Measurements from ENCODE around the gene NME3. TPM values are rescaled to one million over a fixed set of nuclear protein-coding genes. Genes with fewer than 3 reads are reported as not detected.

The NME3 gene
- total and polyA plus RNA-seq, 2 donors (not counting 3 experiments of a cell fraction or from before 2014, with no cell fraction given) = 38.2 to 74.4 TPM

DNA sequence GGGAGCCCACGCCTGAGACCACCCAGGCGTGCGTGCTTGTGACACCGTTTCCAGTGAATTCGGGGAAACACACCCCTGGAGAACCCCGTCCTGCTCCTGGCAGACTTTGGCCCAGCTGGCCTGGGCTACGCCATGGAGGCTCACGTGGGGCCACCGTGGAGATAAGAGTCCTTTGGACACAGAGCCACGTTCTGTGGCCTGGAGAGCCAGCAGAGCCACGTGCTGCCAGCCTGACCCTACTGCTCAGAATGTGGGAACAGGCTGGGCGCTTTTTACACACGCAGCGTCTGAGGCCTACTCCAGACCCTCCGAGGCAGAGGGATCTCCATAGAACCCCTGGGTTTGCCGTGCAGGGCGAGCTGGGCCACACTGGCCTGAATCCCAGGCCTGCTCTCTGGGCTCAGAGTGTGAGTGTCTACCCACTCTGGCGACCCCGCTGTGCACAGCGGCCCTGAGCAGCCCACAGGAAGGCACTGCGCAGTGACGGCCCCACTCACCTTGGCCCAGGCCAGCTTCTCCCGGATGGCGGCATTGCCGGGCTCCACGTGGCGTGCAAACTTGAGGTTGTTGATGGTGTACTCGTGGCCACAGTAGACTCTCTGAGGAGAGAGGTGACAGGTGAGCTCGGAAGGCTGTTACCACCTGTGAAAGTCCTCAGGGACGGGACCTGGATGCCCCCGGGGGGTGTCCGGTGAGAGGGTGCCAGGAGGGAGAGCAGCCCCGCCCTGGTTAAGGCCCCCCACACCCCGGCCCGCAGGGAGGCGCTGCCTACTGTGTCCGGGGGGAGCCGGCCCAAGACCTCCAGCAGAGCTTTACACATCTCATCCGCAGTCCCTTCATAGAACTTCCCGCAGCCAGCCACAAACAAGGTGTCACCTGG is 45.3 kb upstream of the NME3 start:
- no peak overlapping the region for H3K4me2 ChIP-seq (ENCODE audit: insufficient read depth, low read length)
- FAIRE-seq = no peak
- dilution Hi-C loops (cut with MboI; ENCODE audit: extremely low pct_ligation_motif_present, low sequenced_read_pairs) = no loop called here

More for the DNA sequence above, 45.3 kb upstream of the NME3 start:
- no peaks in the 10 kb centered on the region for H3K79me2 ChIP-seq (ENCODE audit: control insufficient read depth, insufficient read depth, low read length)
- peaks cover 0 to 32% of the 10 kb centered on the region in 2 experiments for H3K36me3 ChIP-seq (ENCODE audit: control insufficient read depth in 2 of 2, extremely low read depth in 1 of 2, insufficient read depth in 2 of 2, low read length in 2 of 2)
- ChIA-PET POLR2A (no interaction called here), CTCF (no interaction called here)
- H2AFZ ChIP-seq (ENCODE audit: low read depth, low read length) = no peak overlapping the region
- intact Hi-C loops (cut with micrococcal nuclease) = no loop called here
- H3K9me3 ChIP-seq (replicated peaks; ENCODE audit: control insufficient read depth, insufficient read depth, low read length) = no peaks in the 10 kb centered on the region
- DNase-seq (ENCODE audit: low read depth, low spot score) = no peak
- H3K27me3 ChIP-seq (ENCODE audit: control insufficient read depth in 2 of 2, insufficient read depth in 2 of 2, low read length in 2 of 2) = no peaks in the 10 kb centered on the region
- no peaks in the 10 kb centered on the region for H3K4me1 ChIP-seq (ENCODE audit: control insufficient read depth, extremely low read depth, insufficient read depth, low read length)
- H3K9ac ChIP-seq (replicated peaks; ENCODE audit: extremely low read depth, insufficient read depth, low read length) = no peak overlapping the region
- no peak overlapping the region for H3K4me3 ChIP-seq (replicated peaks in 1 of 3; ENCODE audit: insufficient read depth in 1 of 3, low read depth in 1 of 3, low read length in 3 of 3)
- no peak overlapping the region for H3K27ac ChIP-seq (ENCODE audit: insufficient read depth, low read depth, low read length)
- BruUV-seq (replicated peaks) = no TSS peak
- no peaks in the 10 kb centered on the region for H4K20me1 ChIP-seq (replicated peaks; ENCODE audit: control insufficient read depth, extremely low read depth, insufficient read depth, low read length)
- TF ChIP-seq JUN (IDR thresholded peaks at IDR 0.05; ENCODE audit: borderline replicate concordance, insufficient read depth, insufficient read length, low read depth) (no peak), MYC (IDR thresholded peaks at IDR 0.05; ENCODE audit: low read depth, low read length) (no peak), POLR2AphosphoS5 (IDR thresholded peaks at IDR 0.05; ENCODE audit: insufficient read depth, low read depth, low read length) (no peak), FOS (IDR thresholded peaks at IDR 0.05; ENCODE audit: borderline replicate concordance, insufficient read depth, low read length) (no peak), POLR2A (IDR thresholded peaks at IDR 0.05; ENCODE audit: low read depth, low read length) (no peak), GATA2 (IDR thresholded peaks at IDR 0.05; ENCODE audit: insufficient read depth, insufficient read length, low read depth, low read length) (no peak), EZH2 (IDR thresholded peaks at IDR 0.05; ENCODE audit: borderline replicate concordance, low read depth, low read length, severe bottlenecking) (no peak)
- TF ChIP-seq, protein P1, sequence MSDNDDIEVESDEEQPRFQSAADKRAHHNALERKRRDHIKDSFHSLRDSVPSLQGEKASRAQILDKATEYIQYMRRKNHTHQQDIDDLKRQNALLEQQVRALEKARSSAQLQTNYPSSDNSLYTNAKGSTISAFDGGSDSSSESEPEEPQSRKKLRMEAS (IDR thresholded peaks at IDR 0.05; ENCODE audit: insufficient read depth, insufficient read length) = no peak
- TF ChIP-seq, protein P2, sequence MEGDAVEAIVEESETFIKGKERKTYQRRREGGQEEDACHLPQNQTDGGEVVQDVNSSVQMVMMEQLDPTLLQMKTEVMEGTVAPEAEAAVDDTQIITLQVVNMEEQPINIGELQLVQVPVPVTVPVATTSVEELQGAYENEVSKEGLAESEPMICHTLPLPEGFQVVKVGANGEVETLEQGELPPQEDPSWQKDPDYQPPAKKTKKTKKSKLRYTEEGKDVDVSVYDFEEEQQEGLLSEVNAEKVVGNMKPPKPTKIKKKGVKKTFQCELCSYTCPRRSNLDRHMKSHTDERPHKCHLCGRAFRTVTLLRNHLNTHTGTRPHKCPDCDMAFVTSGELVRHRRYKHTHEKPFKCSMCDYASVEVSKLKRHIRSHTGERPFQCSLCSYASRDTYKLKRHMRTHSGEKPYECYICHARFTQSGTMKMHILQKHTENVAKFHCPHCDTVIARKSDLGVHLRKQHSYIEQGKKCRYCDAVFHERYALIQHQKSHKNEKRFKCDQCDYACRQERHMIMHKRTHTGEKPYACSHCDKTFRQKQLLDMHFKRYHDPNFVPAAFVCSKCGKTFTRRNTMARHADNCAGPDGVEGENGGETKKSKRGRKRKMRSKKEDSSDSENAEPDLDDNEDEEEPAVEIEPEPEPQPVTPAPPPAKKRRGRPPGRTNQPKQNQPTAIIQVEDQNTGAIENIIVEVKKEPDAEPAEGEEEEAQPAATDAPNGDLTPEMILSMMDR (IDR thresholded peaks at IDR 0.05; ENCODE audit: extremely low read depth in 1 of 2, insufficient read depth in 1 of 2, low read depth in 1 of 2, low read length in 2 of 2) = no peak
- no peaks in the 10 kb centered on the region for H3K9me1 ChIP-seq (replicated peaks; ENCODE audit: control insufficient read depth, extremely low read depth, insufficient read depth, low read length)

Data from endothelial cell of umbilical vein (primary cell).